HCT116 (cell line): ENCODE results near the gene LY6G6C. TPM values are rescaled to one million over a fixed set of nuclear protein-coding genes. Genes with fewer than 3 reads are reported as not detected.

Experiments
- ATAC-seq: fragments of 200-7000 bp; cut with Tn5 transposase; 2 replicates; pipeline ENCODE4 v1.9.1; 2020; ENCODE audit warnings: mild to moderate bottlenecking, moderate library complexity
- BruUV-seq: library from RNA; stranded (reverse); fragments of 400-500 nt; replicated peaks from 2 replicates; lab custom pipeline; 2021; lab: Mats Ljungman, UMichigan
- CTCF ChIA-PET: fragments of 300-600 bp; sonication (Branson Sonifier 250); formaldehyde crosslinking; loops from one replicate; lab custom pipeline; 2021; ENCODE audit warnings: antibody characterized with exemption; lab: Charles Lee
- POLR2A ChIA-PET: fragments of 300-600, 350-600 bp; sonication (Branson Sonifier 250); formaldehyde crosslinking; loops from one replicate; lab custom pipeline; 2021; ENCODE audit warnings: antibody characterized with exemption; lab: Charles Lee
- RAD21 ChIA-PET, 2 experiments: fragments of 300-600 bp; sonication (Branson Sonifier 250); formaldehyde crosslinking; loops; one replicate each; lab custom pipeline; 2023; ENCODE audit warnings: low total read pairs in 2 of 2; ENCODE audit not compliant: uncharacterized antibody in 2 of 2, unreplicated experiment in 2 of 2, low non-redundant PET in 1 of 2; lab: Charles Lee
- DNase-seq: peaks from one replicate; pipeline ENCODE4 v3.0.0-alpha.2; 2010; ENCODE audit warnings: low read depth, low spot score
- H2AFZ ChIP-seq: fragments of 200-600 bp; shearing (Covaris generic), sonication (generic); 2 replicates; pipeline ENCODE4 v1.6.1; 2017; ENCODE audit warnings: low read depth, mixed run types, mixed read lengths, antibody characterized with exemption, low read length; ENCODE audit not compliant: poor library complexity, severe bottlenecking
- H3K27ac ChIP-seq: 2 replicates; pipeline ENCODE4 v1.5.1; 2012; ENCODE audit warnings: low read depth, low read length
- H3K27me3 ChIP-seq: fragments of 200-600 bp; sonication (generic); 2 replicates; pipeline ENCODE4 v1.6.1; 2016; ENCODE audit warnings: mixed run types, low read length, mixed read lengths; ENCODE audit not compliant: insufficient read depth
- H3K36me3 ChIP-seq, 2 experiments: fragments of 200-500 bp in 1 of 2; fragments of 200-600 bp in 1 of 2; sonication (Bioruptor generic) in 1 of 2; sonication (generic) in 1 of 2; 2 replicates each; pipeline versions ENCODE4 v1.5.1 to v1.6.1; 2014 to 2016; ENCODE audit warnings: low read length in 2 of 2, inconsistent platforms in 1 of 2, mixed read lengths in 1 of 2, mixed run types in 1 of 2; ENCODE audit not compliant: insufficient read depth in 2 of 2, control insufficient read depth in 1 of 2
- H3K4me1 ChIP-seq, 2 experiments: fragments of 200-600 bp in 1 of 2; sonication (generic) in 1 of 2; 2 replicates each; pipeline versions ENCODE4 v1.5.1 to v1.6.1; 2012 to 2017; ENCODE audit warnings: low read length in 2 of 2, inconsistent platforms in 1 of 2, mild to moderate bottlenecking in 1 of 2, mixed read lengths in 1 of 2, mixed run types in 1 of 2, moderate library complexity in 1 of 2; ENCODE audit not compliant: insufficient read depth in 2 of 2, control insufficient read depth in 1 of 2
- H3K4me2 ChIP-seq: fragments of 200-600 bp; sonication (generic); 2 replicates; pipeline ENCODE4 v1.6.1; 2017; ENCODE audit warnings: mixed run types, low read length, mixed read lengths
- H3K4me3 ChIP-seq, 2 experiments: fragments of 200-600 bp in 1 of 2; sonication (generic) in 1 of 2; replicated peaks in 1 of 2; 2 replicates each; pipeline ENCODE4 v1.5.1; 2011 to 2016; ENCODE audit warnings: low read length in 2 of 2, control low read depth in 1 of 2, low read depth in 1 of 2, mild to moderate bottlenecking in 1 of 2, mixed read lengths in 1 of 2, mixed run types in 1 of 2
- H3K79me2 ChIP-seq: fragments of 200-600 bp; sonication (generic); 2 replicates; pipeline ENCODE4 v1.6.1; 2017; ENCODE audit warnings: mild to moderate bottlenecking, mixed run types, low read length, moderate library complexity, mixed read lengths; ENCODE audit not compliant: insufficient read depth
- H3K9ac ChIP-seq: fragments of 200-600 bp; sonication (generic); 2 replicates; pipeline ENCODE4 v1.6.1; 2016; ENCODE audit warnings: low read length, mixed read lengths
- H3K9me2 ChIP-seq: fragments of 200-600 bp; sonication (generic), shearing (Covaris generic); 2 replicates; pipeline ENCODE4 v1.6.1; 2017; ENCODE audit warnings: mixed run types, mild to moderate bottlenecking, moderate library complexity; ENCODE audit not compliant: insufficient read depth
- H3K9me3 ChIP-seq, 2 experiments: fragments of 200-500 bp in 1 of 2; fragments of 200-600 bp in 1 of 2; sonication (Bioruptor generic) in 1 of 2; sonication (generic) in 1 of 2; 2 replicates each; pipeline ENCODE4 v1.6.1; 2014 to 2017; ENCODE audit warnings: low read length in 2 of 2, mixed read lengths in 2 of 2, inconsistent platforms in 1 of 2, low read depth in 1 of 2, mild to moderate bottlenecking in 1 of 2, mixed run types in 1 of 2, moderate library complexity in 1 of 2; ENCODE audit not compliant: control insufficient read depth in 1 of 2, insufficient read depth in 1 of 2
- H4K20me1 ChIP-seq: fragments of 200-600 bp; sonication (generic), shearing (Covaris generic); 2 replicates; pipeline ENCODE4 v1.6.1; 2017; ENCODE audit warnings: mixed run types, mild to moderate bottlenecking, moderate library complexity; ENCODE audit not compliant: insufficient read depth
- CBX3 ChIP-seq: IDR thresholded peaks from 2 replicates; pipeline ENCODE4 v1.6.1; 2012; ENCODE audit warnings: low read depth
- CEBPB ChIP-seq: IDR thresholded peaks from 2 replicates; pipeline ENCODE4 v1.6.1; 2012; ENCODE audit warnings: low read depth
- EGR1 ChIP-seq: IDR thresholded peaks from 2 replicates; pipeline ENCODE4 v1.6.1; 2012; ENCODE audit warnings: low read depth
- EZH2 ChIP-seq: fragments of 200-600 bp; sonication (generic); IDR thresholded peaks from 2 replicates; pipeline ENCODE4 v1.6.1; 2017; ENCODE audit warnings: antibody characterized with exemption, mixed run types
- EZH2phosphoT487 ChIP-seq: fragments of 200-600 bp; IDR thresholded peaks from 2 replicates; pipeline ENCODE4 v1.6.1; 2018; ENCODE audit warnings: antibody characterized with exemption, borderline replicate concordance
- FOSL1 ChIP-seq: IDR thresholded peaks from 2 replicates; pipeline ENCODE4 v1.6.1; 2012; ENCODE audit warnings: low read depth
- POLR2A ChIP-seq: IDR thresholded peaks from 2 replicates; pipeline ENCODE4 v1.7.0; 2011; ENCODE audit warnings: borderline replicate concordance; ENCODE audit not compliant: insufficient read depth, insufficient read length; ENCODE audit errors: extremely low read depth
- REST ChIP-seq: IDR thresholded peaks from 2 replicates; pipeline ENCODE4 v1.6.1; 2012; ENCODE audit warnings: low read depth
- SIN3A ChIP-seq: IDR thresholded peaks from 2 replicates; pipeline ENCODE4 v1.6.1; 2012; ENCODE audit warnings: low read depth
- TCF7L2 ChIP-seq: IDR thresholded peaks from 2 replicates; pipeline ENCODE4 v1.7.0; 2011; ENCODE audit warnings: borderline replicate concordance, inconsistent platforms; ENCODE audit not compliant: insufficient read depth, insufficient read length; ENCODE audit errors: extremely low read depth
- ZBTB33 ChIP-seq: IDR thresholded peaks from 2 replicates; pipeline ENCODE4 v1.6.1; 2011; ENCODE audit warnings: mild to moderate bottlenecking, low read length, moderate library complexity; ENCODE audit not compliant: insufficient replicate concordance; ENCODE audit errors: extremely low read depth
- ZNF274 ChIP-seq: fragments of 200-500 bp; sonication (Bioruptor generic); IDR thresholded peaks from 2 replicates; pipeline ENCODE4 v1.6.1; 2014; ENCODE audit warnings: mild to moderate bottlenecking, low read depth, low read length, inconsistent platforms
- intact Hi-C: fragments of 100-400 bp; cut with micrococcal nuclease; formaldehyde crosslinking; loops from 2 replicates; pipeline ENCODE4 v1.10.0; 2022
- total RNA-seq: library from RNA; stranded (reverse); gene quantifications from one replicate; pipeline ENCODE4 v1.2.1, GENCODE V29; 2021; ENCODE audit not compliant: unreplicated experiment

Gene LY6G6C
- total RNA-seq, 1 experiment from 2014 or later = 0.54 TPM

- DNase-seq (no peak), ATAC-seq (no peak)
- ChIA-PET POLR2A (interaction anchor here (1.2 kb wide), 1 partner anchor 10 kb away, joined by 3 read pairs; the partner anchor contains the start of gene LY6G6C), RAD21 (no interaction called here), CTCF (no interaction called here)
- no peak overlapping the region for H3K4me3 ChIP-seq
- no peak for TF ChIP-seq CEBPB
- no peak for TF ChIP-seq ZBTB33
- no peaks in the 10 kb centered on the region; the same call in 1 of the 2 replicates for H4K20me1 ChIP-seq
- no TSS peak for BruUV-seq
- no peaks in the 10 kb centered on the region for H3K9me3 ChIP-seq
- H3K27me3 ChIP-seq = no peaks in the 10 kb centered on the region
- peaks cover 46% of the 10 kb centered on the region for H3K79me2 ChIP-seq
- H3K9ac ChIP-seq = no peak overlapping the region
- intact Hi-C loops = no loop called here
- peaks cover 25 to 31% of the 10 kb centered on the region in 2 experiments for H3K36me3 ChIP-seq
- peaks cover 18 to 46% of the 10 kb centered on the region in 2 experiments for H3K4me1 ChIP-seq
- no peaks in the 10 kb centered on the region for H3K9me2 ChIP-seq
- H2AFZ ChIP-seq = no peak overlapping the region
- no peak overlapping the region for H3K4me2 ChIP-seq
- H3K27ac ChIP-seq = no peak overlapping the region; the same call in 1 of the 2 replicates
These were observed 10.5 kb upstream of the LY6G6C start for GRCh38 chr6:31732029-31732428.

- ChIA-PET POLR2A (interaction anchor here (1.4 to 2.2 kb wide), 4 partner anchors 8 to 97 kb away, joined by 5 to 12 read pairs (median 9); partner anchors contain the start of genes ABHD16A, HSPA1B and MSH5), RAD21 (no interaction called here), CTCF (interaction anchor here (0.6 to 2.3 kb wide), 4 partner anchors 8 to 41 kb away, joined by 3 to 13 read pairs (median 8); no protein-coding TSS in a partner anchor)
- no peaks in the 10 kb centered on the region for H3K27me3 ChIP-seq
- BruUV-seq = no TSS peak
- H3K36me3 ChIP-seq = peaks cover 28 to 31% of the 10 kb centered on the region in 2 experiments
- peak overlapping the region; percentile 72; the same call in 1 of the 2 replicates for H3K9ac ChIP-seq
- H2AFZ ChIP-seq = no peak overlapping the region
- H3K4me2 ChIP-seq = peak overlapping the region; percentile 98
- DNase-seq = no peak
- no peaks in the 10 kb centered on the region for H3K9me3 ChIP-seq
- no peaks in the 10 kb centered on the region for H3K9me2 ChIP-seq
- H3K4me1 ChIP-seq = peaks cover 12 to 39% of the 10 kb centered on the region in 2 experiments
- H4K20me1 ChIP-seq = no peaks in the 10 kb centered on the region; the same call in 1 of the 2 replicates
- peak overlapping the region; percentile 90 for H3K27ac ChIP-seq
- peak overlapping the region in 1 of 2 experiments; percentile 70; a peak in 2 of 4 replicates for H3K4me3 ChIP-seq
- ATAC-seq = no peak
- peaks cover 35% of the 10 kb centered on the region for H3K79me2 ChIP-seq
- intact Hi-C loops = loop anchor here (2.0 kb wide), 1 partner anchor 50 kb away; the partner anchor contains the start of gene LY6G5C
- no peak for TF ChIP-seq TCF7L2
- TF ChIP-seq ZNF274 = no peak
- TF ChIP-seq POLR2A = no peak
- no peak for TF ChIP-seq CBX3
- TF ChIP-seq SIN3A = no peak
- no peak for TF ChIP-seq EZH2
- TF ChIP-seq EZH2phosphoT487 = no peak
- no peak for TF ChIP-seq REST
- TF ChIP-seq FOSL1 = no peak
- TF ChIP-seq EGR1 = no peak
These were observed 9.1 kb upstream of the LY6G6C start for GRCh38 chr6:31730631-31731086.
